HepG2 (cell line): ENCODE measurements around the gene ARHGEF10L. TPM values are rescaled to one million over a fixed set of nuclear protein-coding genes. Genes with fewer than 3 reads are reported as not detected.

Experiments used
- ATAC-seq: fragments of 200-7000 bp; cut with Tn5 transposase; 3 replicates; pipeline ENCODE4 v1.9.1; 2020; ENCODE audit warnings: mild to moderate bottlenecking, moderate library complexity
- BruUV-seq: library from RNA; stranded (reverse); fragments of 400-500 nt; replicated peaks from 2 replicates; lab custom pipeline; 2021; lab: Mats Ljungman, UMichigan
- CTCF ChIA-PET: fragments of 300-600 bp; formaldehyde crosslinking; extraction: SDS; loops from one replicate; lab custom pipeline; 2021; ENCODE audit warnings: low total read pairs, inconsistent platforms, low intra/inter-chr PET ratio; lab: Yijun Ruan, JAX
- POLR2A ChIA-PET: fragments of 350-600 bp; sonication (Branson Sonifier 250); formaldehyde crosslinking; loops from one replicate; lab custom pipeline; 2020; ENCODE audit warnings: antibody characterized with exemption, inconsistent platforms; lab: Yijun Ruan, JAX
- DNase-seq: peaks from one replicate; pipeline ENCODE4 v3.0.0-alpha.2; 2015; ENCODE audit warnings: low spot score
- FAIRE-seq: peaks from 3 replicates; lab custom pipeline; 2011; peaks lifted over from hg19 to GRCh38; lab: Jason Lieb, UNC
- H2AFZ ChIP-seq: one replicate; pipeline ENCODE4 v1.6.1; 2011; ENCODE audit warnings: low read length, inconsistent platforms
- H3K27ac ChIP-seq: fragments of 300-600 bp; 3 replicates; pipeline ENCODE4 v1.8.0; 2011; ENCODE audit warnings: mixed run types, mild to moderate bottlenecking, mixed read lengths, low read length, inconsistent platforms; ENCODE audit not compliant: insufficient read depth; ENCODE audit errors: extremely low read length
- H3K27me3 ChIP-seq, 2 experiments: fragments of 200-600 bp in 1 of 2; 2 replicates in 1 of 2; 3 replicates in 1 of 2; pipeline versions ENCODE4 v1.6.0 to v1.8.0; 2011; ENCODE audit warnings: low read length in 2 of 2, mild to moderate bottlenecking in 2 of 2, moderate library complexity in 2 of 2, inconsistent platforms in 1 of 2; ENCODE audit not compliant: insufficient read depth in 2 of 2, control insufficient read depth in 1 of 2
- H3K36me3 ChIP-seq, 2 experiments: fragments of 200-600 bp in 1 of 2; replicated peaks in 1 of 2; 2 replicates in 1 of 2; 3 replicates in 1 of 2; pipeline versions ENCODE4 v1.5.1 to v1.8.0; 2011; ENCODE audit warnings: low read length in 2 of 2, inconsistent platforms in 1 of 2; ENCODE audit not compliant: insufficient read depth in 2 of 2, control insufficient read depth in 1 of 2
- H3K4me1 ChIP-seq: 2 replicates; pipeline ENCODE4 v1.5.1; 2012; ENCODE audit warnings: low read length, inconsistent platforms; ENCODE audit not compliant: insufficient read depth
- H3K4me2 ChIP-seq: 2 replicates; pipeline ENCODE4 v1.6.0; 2011; ENCODE audit warnings: low read depth, low read length, inconsistent platforms
- H3K4me3 ChIP-seq, 3 experiments: fragments of 200-600 bp in 1 of 3; sonication (generic), shearing (Covaris generic) in 1 of 3; replicated peaks in 1 of 3; 2 replicates each; pipeline ENCODE4 v1.5.1; 2011 to 2016; ENCODE audit warnings: low read length in 3 of 3, inconsistent platforms in 2 of 3, low read depth in 2 of 3, mild to moderate bottlenecking in 2 of 3, control low read depth in 1 of 3, mixed read lengths in 1 of 3; ENCODE audit not compliant: insufficient read depth in 1 of 3
- H3K79me2 ChIP-seq: one replicate; pipeline ENCODE4 v1.6.1; 2011; ENCODE audit warnings: low read length, inconsistent platforms; ENCODE audit not compliant: insufficient read depth
- H3K9ac ChIP-seq: 2 replicates; pipeline ENCODE4 v1.6.0; 2011; ENCODE audit warnings: mild to moderate bottlenecking, low read depth, low read length, inconsistent platforms; ENCODE audit not compliant: insufficient read depth
- H3K9me3 ChIP-seq: 2 replicates; pipeline ENCODE4 v1.5.1; 2012; ENCODE audit warnings: mild to moderate bottlenecking, low read length
- H4K20me1 ChIP-seq: 2 replicates; pipeline ENCODE4 v1.6.0; 2011; ENCODE audit warnings: inconsistent platforms, mild to moderate bottlenecking, low read length, moderate library complexity; ENCODE audit not compliant: insufficient read depth
- ATF1 ChIP-seq: IDR thresholded peaks from 2 replicates; pipeline ENCODE4 v1.6.1; 2016; ENCODE audit warnings: mild to moderate bottlenecking, control low read depth
- BRF2 ChIP-seq: sonication (generic); formaldehyde crosslinking; IDR thresholded peaks from 2 replicates; pipeline ENCODE4 v1.8.1; 2022; ENCODE audit warnings: mild to moderate bottlenecking, missing genetic modification reagents
- FOXA3 ChIP-seq: IDR thresholded peaks from 2 replicates; pipeline ENCODE4 v1.6.1; 2016; ENCODE audit warnings: missing genetic modification reagents, missing compliant biosample characterization
- GPN1 ChIP-seq: sonication (generic); formaldehyde crosslinking; IDR thresholded peaks from 2 replicates; pipeline ENCODE4 v1.5.1; 2020; ENCODE audit warnings: missing genetic modification reagents, borderline replicate concordance
- HINFP ChIP-seq: sonication (generic); formaldehyde crosslinking; IDR thresholded peaks from 2 replicates; pipeline ENCODE4 v1.4.0; 2020; ENCODE audit warnings: low read depth, mild to moderate bottlenecking, missing genetic modification reagents
- IKZF1 ChIP-seq: fragments of 450-650 bp; IDR thresholded peaks from 2 replicates; pipeline ENCODE4 v1.7.1; 2016
- MIER2 ChIP-seq: IDR thresholded peaks from 2 replicates; pipeline ENCODE4 v1.6.1; 2016; ENCODE audit warnings: missing biosample characterization, missing genetic modification reagents
- SATB2 ChIP-seq: sonication (generic); formaldehyde crosslinking; IDR thresholded peaks from 2 replicates; pipeline ENCODE4 v1.5.0; 2020; ENCODE audit warnings: missing genetic modification reagents
- SMC3 ChIP-seq: IDR thresholded peaks from 2 replicates; pipeline ENCODE4 v1.6.1; 2011; ENCODE audit warnings: low read length, improper control_type of control experiment
- STAG1 ChIP-seq: sonication (generic); formaldehyde crosslinking; IDR thresholded peaks from 2 replicates; pipeline ENCODE4 v1.4.0; 2020; ENCODE audit warnings: missing genetic modification reagents
- TMF1 ChIP-seq: sonication (generic); formaldehyde crosslinking; IDR thresholded peaks from 2 replicates; pipeline ENCODE4 v1.8.1; 2022; ENCODE audit warnings: low read depth, missing genetic modification reagents
- ZBTB33 ChIP-seq: sonication (generic); formaldehyde crosslinking; IDR thresholded peaks from 2 replicates; pipeline ENCODE4 v1.4.0; 2020; ENCODE audit warnings: missing genetic modification reagents
- ZKSCAN1 ChIP-seq: fragments of 150-350 bp; IDR thresholded peaks from 2 replicates; pipeline ENCODE4 v1.6.1; 2014; ENCODE audit warnings: low read length
- ZMAT3 ChIP-seq: sonication (generic); formaldehyde crosslinking; conservative IDR thresholded peaks from 2 replicates; pipeline ENCODE4 v1.7.0; 2021; ENCODE audit warnings: missing genetic modification reagents
- ZMYM2 ChIP-seq: sonication (generic); formaldehyde crosslinking; IDR thresholded peaks from 2 replicates; pipeline ENCODE4 v1.8.0; 2022; ENCODE audit warnings: mild to moderate bottlenecking, missing genetic modification reagents
- ZMYM3 ChIP-seq: sonication (generic); formaldehyde crosslinking; IDR thresholded peaks from 2 replicates; pipeline ENCODE4 v1.5.1; 2020; ENCODE audit warnings: mild to moderate bottlenecking, missing genetic modification reagents
- ZNF614 ChIP-seq: IDR thresholded peaks from 2 replicates; pipeline ENCODE4 v1.6.1; 2018; ENCODE audit warnings: missing biosample characterization, missing genetic modification reagents, inconsistent platforms, borderline replicate concordance
- ZNF652 ChIP-seq: IDR thresholded peaks from 2 replicates; pipeline ENCODE4 v1.6.1; 2016; ENCODE audit warnings: low read depth, borderline replicate concordance
- ZSCAN22 ChIP-seq: sonication (generic); formaldehyde crosslinking; IDR thresholded peaks from 2 replicates; pipeline ENCODE4 v1.4.0; 2020; ENCODE audit warnings: mild to moderate bottlenecking, missing genetic modification reagents
- WGBS: methylation state at CpG from one replicate; pipeline ENCODE4 v1.1.6; 2017; ENCODE audit warnings: low lambda C conversion rate; 5-methylcytosine and 5-hydroxymethylcytosine counted together
- in situ Hi-C: cut with HindIII; loops from 2 replicates; pipeline ENCODE4 v1.10.0; 2017; ENCODE audit warnings: low pct_unique_long_range_greater_than_20kb; ENCODE audit not compliant: extremely low pct_ligation_motif_present
- intact Hi-C: fragments of 100-400 bp; cut with micrococcal nuclease; formaldehyde crosslinking; loops from one replicate; pipeline ENCODE4 v1.10.0; 2022; ENCODE audit not compliant: unreplicated experiment
- polyA plus RNA-seq, 8 experiments: library from polyadenylated mRNA; depleted of rRNA in 3 of 8; stranded (reverse) in 7 of 8; unstranded in 1 of 8; fragments of >200 nt; fragmentation: Illumina TruSeq in 4 of 8; extraction: Trizol in 4 of 8; gene quantifications; 2 replicates each; pipeline versions ENCODE4 v1.2.1 to v1.2.3, GENCODE V29; 2011 to 2016; ENCODE audit warnings: low read depth in 4 of 8, missing spikeins in 1 of 8, mixed read lengths in 1 of 8; ENCODE audit not compliant: insufficient read depth in 1 of 8
- total RNA-seq, 5 experiments: library from RNA; depleted of rRNA; stranded (reverse); fragments of >200 nt; fragmentation: Illumina TruSeq; extraction: Trizol; gene quantifications; 2 replicates each; pipeline ENCODE4 v1.2.3, GENCODE V29; 2016; ENCODE audit warnings: low read depth in 1 of 5
- TF ChIP-seq, protein P1 (sequence below): sonication (generic); formaldehyde crosslinking; conservative IDR thresholded peaks from 2 replicates; pipeline ENCODE4 v1.5.0; 2020; ENCODE audit warnings: missing genetic modification reagents

The ARHGEF10L gene
- total and polyA plus RNA-seq, 2 of the 13 experiments (the other 11 are each of a cell fraction or from before 2014, with no cell fraction given) = 46.5 to 78.3 TPM

DNA sequence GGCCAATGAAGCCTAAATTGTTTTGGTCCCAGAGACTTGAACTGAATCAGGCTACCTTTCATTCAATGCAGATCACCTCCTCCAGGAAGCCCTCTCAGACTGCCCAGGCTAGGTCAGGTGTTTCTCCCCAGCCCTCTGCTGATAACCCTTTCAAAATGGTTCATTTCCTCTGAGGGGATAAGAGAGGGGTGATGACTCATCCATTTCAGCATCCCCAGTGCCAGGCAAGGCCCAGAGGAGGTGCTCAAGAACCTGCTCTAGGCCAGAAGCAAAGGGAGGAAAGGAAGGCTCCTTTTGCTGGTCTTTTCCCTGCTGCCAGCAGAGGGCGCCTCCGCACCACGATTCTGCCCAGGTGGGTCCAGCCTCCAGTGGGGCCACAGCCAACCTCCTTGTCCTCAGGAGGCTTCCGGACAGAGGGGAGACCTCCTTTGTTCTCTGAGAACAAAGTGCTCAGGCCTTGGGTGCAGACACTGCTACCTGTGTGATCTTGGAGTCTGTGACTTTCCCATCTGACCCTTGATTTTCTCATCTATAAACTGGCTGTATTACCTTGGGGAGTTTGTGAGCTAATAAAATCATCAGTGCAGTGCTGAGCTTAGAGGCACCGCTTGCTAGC, 45.3 kb upstream of the ARHGEF10L start (continued):
- TF ChIP-seq FOXA3 (CRISPR knock-in tag) (0 out of 2 replicates have a peak, but pooled peaks have one; percentile 7), MIER2 (CRISPR knock-in tag) (no peak), STAG1 (peak; percentile 99), ATF1 (CRISPR knock-in tag) (no peak), BRF2 (no peak), ZNF614 (no peak), ZMYM3 (CRISPR knock-in tag) (peak; percentile 86), HINFP (CRISPR knock-in tag) (0 out of 2 replicates have a peak, but pooled peaks have one; percentile 23), SMC3 (peak; percentile 67), ZMAT3 (CRISPR knock-in tag) (no peak), TMF1 (CRISPR knock-in tag) (no peak), ZKSCAN1 (peak; percentile 61), IKZF1 (no peak)

- no peaks in the 10 kb centered on the region for H3K9me3 ChIP-seq
- no peaks in the 10 kb centered on the region for H3K79me2 ChIP-seq
- no peak overlapping the region for H3K27ac ChIP-seq
- H4K20me1 ChIP-seq = no peaks in the 10 kb centered on the region
- no peak overlapping the region for H3K4me3 ChIP-seq
- intact Hi-C loops (no loop called here), in situ Hi-C loops (loop anchor here (10.0 kb wide), 1 partner anchor 328 kb away; no protein-coding TSS in a partner anchor)
- H3K4me1 ChIP-seq = peaks cover 22% of the 10 kb centered on the region
- no peak overlapping the region for H2AFZ ChIP-seq
- no peak overlapping the region for H3K4me2 ChIP-seq
- no peak for ATAC-seq
- ChIA-PET CTCF (no interaction called here), POLR2A (interaction anchor here (1.0 kb wide), 1 partner anchor 110 kb away, joined by 3 read pairs; no protein-coding TSS in a partner anchor)
- no peaks in the 10 kb centered on the region for H3K27me3 ChIP-seq
- H3K36me3 ChIP-seq = no peaks in the 10 kb centered on the region
- no peak overlapping the region for H3K9ac ChIP-seq
- FAIRE-seq = no peak
- no peak for DNase-seq
- BruUV-seq = no TSS peak
- WGBS = 73% methylated on average over 4 of the region's 4 CpGs
- TF ChIP-seq, protein P1, sequence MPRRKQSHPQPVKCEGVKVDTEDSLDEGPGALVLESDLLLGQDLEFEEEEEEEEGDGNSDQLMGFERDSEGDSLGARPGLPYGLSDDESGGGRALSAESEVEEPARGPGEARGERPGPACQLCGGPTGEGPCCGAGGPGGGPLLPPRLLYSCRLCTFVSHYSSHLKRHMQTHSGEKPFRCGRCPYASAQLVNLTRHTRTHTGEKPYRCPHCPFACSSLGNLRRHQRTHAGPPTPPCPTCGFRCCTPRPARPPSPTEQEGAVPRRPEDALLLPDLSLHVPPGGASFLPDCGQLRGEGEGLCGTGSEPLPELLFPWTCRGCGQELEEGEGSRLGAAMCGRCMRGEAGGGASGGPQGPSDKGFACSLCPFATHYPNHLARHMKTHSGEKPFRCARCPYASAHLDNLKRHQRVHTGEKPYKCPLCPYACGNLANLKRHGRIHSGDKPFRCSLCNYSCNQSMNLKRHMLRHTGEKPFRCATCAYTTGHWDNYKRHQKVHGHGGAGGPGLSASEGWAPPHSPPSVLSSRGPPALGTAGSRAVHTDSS (CRISPR knock-in tag) = no peak
- TF ChIP-seq ZSCAN22 (CRISPR knock-in tag) (no peak), ZNF652 (CRISPR knock-in tag) (no peak), GPN1 (CRISPR knock-in tag) (no peak), SATB2 (CRISPR knock-in tag) (no peak), ZBTB33 (no peak), ZMYM2 (CRISPR knock-in tag) (no peak)
These were observed 43.1 kb upstream of the ARHGEF10L start for GRCh38 chr1:17496419-17496818.
